ENCODE data around the gene MROH8.

MROH8 gene

GRCh38 chr20:37178839-37179682 is at the start of gene MROH8, which contains the start of gene RPN2:
Gene MROH8 (minus strand): TSS chr20:37179548.
Gene RPN2 (plus strand): TSS chr20:37179330. CDS start chr20:37179357, 27 bp downstream.
- DNase-seq (ENCODE audit: low spot score), result peak; percentile 91

DNA sequence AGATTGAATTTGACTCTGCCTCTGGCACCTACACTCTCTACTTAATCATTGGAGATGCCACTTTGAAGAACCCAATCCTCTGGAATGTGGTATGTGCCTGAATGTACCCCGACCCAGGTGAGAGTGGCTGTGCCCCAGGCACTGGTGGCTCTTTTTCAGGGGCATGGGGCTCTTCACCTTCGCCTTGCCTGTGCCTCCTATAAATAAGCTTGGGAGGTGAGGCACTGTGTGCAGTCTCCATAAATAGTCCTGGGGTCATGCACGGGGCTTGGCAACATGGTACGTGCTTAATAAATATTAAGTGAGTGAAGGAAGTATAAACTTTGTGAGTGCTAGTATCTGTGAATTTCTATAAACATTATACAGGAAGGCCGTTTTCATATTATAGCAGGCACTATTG is 49.3 kb upstream of the MROH8 start:
- DNase-seq (ENCODE audit: low spot score), result no peak

- no peak for DNase-seq (ENCODE audit: low spot score)
Observed at GRCh38 chr20:37228082-37228481, 48.7 kb upstream of the MROH8 start.

- no peak for DNase-seq (ENCODE audit: low spot score)
Observed at GRCh38 chr20:37226889-37227288, 47.5 kb upstream of the MROH8 start.

GRCh38 chr20:37225146-37225545 is 45.8 kb upstream of the MROH8 start:
- no peak for DNase-seq (ENCODE audit: low spot score)

DNA sequence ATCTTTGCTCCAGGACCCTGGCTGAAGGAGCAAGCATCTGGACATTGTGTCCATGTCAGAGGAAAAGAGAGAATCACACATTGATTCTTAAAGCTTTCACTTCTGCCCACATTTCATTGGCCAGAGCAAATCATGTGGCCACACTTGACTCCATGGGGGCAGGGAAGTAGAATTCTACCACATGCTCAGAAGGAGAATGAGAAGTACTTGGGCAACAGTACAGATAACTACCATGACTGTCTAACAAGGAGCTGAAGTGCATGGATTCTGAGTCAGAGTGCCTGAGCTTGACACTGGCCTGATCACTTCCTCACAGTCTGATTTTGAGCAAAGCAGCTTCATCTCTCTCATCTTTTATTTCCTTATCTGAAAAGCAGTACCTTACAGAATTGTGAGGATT is 43.7 kb upstream of the MROH8 start:
- DNase-seq (ENCODE audit: low spot score), result peak; percentile 55

- DNase-seq (ENCODE audit: low spot score), result no peak
Observed at GRCh38 chr20:37222086-37222485, 42.7 kb upstream of the MROH8 start.

DNA sequence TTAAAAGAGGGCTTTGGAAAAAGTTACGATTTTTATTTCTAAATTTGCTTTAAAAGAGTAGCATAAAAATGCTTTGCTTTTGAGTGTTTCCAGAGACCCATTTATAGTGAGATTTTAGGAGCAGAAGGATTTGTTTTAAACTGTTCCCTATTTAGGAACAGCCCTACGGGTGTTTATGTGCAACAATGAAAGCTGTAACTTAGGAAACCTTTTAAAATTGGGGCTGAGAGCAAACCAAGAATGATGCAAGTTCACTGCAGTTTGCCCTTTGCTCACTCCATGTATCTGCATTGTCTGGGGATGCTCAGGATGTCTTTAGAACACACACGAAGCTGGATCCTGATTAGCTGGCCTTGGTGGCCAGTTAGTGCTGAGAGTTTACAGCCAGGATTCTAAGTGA is 41.4 kb upstream of the MROH8 start:
- DNase-seq (ENCODE audit: low spot score), result no peak

DNA sequence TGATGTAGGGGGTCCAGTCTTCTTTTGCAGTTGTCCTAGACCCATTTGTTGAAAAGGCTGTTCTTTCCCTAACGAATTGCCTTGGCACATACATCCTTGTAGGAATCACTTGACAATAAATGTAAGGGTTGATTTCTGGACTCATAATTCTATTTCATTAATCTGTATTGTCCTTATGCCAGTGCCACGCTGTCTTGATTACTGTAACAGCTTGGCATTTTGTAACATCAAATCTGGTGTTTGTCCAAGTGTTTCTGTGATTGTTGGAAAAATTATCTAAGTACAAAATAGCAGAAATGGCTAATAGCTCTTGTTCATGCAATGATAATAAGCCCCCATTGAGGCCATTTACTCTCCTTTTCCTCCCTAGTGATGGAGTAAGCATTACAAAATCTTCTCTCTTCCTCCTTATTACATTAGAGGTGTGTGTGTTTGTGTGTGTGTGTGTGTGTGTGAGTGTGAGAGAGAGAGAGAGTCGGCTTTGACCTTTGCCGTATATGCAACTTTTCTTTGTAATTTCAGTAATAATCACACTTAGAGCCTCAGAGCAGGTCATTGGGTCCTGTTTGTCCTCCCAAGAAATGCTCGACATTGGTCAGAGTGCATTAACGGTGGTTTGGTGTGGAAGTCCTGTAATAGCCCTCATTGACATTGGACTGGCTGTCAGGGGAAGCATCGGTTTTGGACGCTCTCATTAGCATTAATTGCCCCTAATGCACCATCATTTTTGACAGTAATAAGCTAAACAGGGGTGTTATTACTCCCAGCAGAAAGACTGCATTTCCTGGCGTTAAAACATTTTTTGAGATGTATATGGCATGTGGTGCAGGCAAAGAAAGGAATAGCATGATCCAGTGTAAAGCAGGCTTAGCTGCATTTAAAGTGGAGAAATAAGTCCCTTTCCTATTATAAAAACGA is 40.7 kb upstream of the MROH8 start:
- no peak for DNase-seq (ENCODE audit: low spot score)

GRCh38 chr20:37218976-37219375 is 39.6 kb upstream of the MROH8 start:
- no peak for DNase-seq (ENCODE audit: low spot score)

DNA sequence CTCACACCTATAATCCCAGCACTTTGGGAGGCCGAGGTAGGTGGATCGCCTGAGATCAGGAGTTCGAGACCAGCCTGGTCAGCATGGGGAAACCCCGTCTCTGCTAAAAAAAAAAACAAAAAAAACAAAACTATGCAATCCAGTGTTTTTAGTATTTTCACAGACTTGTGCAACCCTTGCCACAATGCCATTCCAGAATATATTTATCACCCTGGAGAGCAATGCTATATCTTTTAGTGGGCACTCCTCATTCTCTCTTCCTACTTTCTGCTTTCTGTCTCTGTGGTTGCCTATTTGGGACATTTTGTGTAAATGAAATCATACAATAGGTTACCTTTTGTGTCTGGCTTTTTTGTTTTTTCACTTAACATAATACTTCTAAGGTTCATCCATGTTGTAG is 39.1 kb upstream of the MROH8 start:
- DNase-seq (ENCODE audit: low spot score), result no peak

DNA sequence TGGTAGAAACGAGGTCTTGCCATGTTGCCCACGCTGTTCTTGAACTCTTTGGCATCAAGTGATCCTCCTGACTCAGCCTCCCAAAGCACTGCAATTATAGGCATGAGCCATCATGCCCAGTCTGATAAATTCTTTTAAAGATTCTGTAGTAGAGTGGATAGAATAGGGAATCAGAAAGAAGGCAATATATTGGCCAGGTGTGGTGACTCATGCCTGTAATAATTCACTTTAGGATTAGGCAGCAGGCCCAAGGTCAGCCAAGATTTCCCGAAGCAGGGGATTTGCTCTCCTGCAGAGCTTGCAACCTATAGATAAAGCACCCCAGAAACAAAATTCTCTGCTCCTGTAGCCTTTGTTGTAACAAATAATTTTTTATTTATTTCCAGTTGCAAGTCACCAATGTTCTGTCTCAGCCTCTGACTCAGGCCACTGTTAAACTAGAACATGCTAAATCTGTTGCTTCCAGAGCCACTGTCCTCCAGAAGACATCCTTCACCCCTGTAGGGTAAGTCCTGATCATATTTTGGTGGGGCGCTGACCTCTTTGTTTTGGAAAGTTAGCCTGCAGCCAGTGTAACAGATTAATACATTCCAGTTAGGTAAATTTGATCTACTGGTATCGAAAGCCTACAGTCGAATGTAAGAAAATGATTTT is 30.4 kb upstream of the MROH8 start:
- no peak for DNase-seq (ENCODE audit: low spot score)

GRCh38 chr20:37209193-37209592 is 29.8 kb upstream of the MROH8 start:
- no peak for DNase-seq (ENCODE audit: low spot score)

GRCh38 chr20:37207171-37207570 is 27.8 kb upstream of the MROH8 start:
- no peak for DNase-seq (ENCODE audit: low spot score)

DNA sequence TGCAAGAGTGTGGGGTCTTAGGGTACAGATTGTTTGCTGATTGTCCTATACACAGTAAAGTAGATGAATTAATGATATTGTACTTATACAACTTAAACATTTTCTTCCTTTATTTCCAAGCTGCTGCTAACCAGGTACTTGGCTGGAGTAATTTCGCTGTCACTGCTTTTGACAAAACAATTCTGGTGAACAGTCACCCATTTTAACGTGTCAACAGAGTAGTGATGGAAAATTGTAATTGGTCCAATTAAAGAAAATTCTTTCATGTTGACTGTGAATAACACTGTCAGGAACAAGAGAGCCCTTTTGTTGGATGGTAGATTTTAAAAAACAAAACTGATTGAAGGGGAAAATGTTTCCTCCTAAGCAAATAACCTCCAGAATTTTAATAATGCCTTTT is 26.4 kb upstream of the MROH8 start:
- no peak for DNase-seq (ENCODE audit: low spot score)

DNA sequence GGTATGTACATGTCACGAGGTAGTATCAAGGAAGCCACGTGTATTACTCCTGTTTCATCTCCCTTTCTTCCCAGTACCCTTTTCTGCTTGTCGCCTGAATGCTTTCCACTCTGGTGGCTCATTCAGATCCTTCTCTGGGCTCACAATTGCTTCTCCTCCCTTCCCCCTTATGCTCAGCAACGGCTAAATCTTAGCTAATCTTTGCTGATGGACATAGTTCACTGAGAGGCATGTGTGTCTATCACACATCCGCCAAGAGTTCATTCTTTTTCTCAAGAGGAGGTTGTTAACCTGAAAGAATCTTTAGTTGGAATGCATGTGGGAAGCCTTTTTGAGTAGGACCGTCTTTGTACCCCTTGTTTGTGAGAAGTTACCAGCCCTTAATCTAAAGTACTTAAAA is 25.8 kb upstream of the MROH8 start:
- DNase-seq (ENCODE audit: low spot score), result no peak

DNA sequence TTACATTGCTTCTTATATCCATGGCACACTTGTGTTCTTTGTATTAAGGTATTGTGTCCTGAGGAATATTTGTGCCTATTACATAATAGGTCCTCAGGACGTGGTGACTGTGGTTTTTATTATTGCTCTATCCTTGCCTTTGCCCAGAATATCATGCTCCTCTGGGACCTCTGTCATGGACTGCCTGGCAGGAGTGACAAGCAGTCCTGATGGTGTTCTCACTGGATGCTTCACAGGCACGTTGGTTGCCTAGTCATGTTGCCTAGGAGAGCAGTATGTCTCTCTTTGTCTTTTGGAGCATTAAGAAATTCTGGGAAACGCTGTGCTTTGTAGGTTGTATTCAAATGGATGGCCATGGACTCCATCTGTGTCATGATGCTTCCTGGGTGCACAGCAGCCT is 24.7 kb upstream of the MROH8 start:
- no peak for DNase-seq (ENCODE audit: low spot score)

GRCh38 chr20:37202267-37202943 is 23.1 kb upstream of the MROH8 start:
- peak; percentile 97 for DNase-seq (ENCODE audit: low spot score)

DNA sequence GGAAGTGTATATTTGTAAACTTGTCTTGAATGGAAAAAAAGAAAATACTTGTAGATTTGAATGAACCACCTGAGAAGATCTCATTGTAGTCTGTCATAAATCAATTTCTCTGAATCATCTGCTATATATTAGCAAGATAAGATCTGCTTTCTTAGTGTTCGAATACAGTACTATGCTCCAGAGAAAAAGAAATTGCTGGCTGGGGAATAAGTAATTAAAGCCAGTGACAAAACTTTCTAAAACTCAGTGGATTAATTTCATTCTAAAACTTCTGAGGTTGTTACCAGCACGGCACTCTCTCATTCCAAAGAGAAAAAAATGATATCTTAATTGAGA is 22.4 kb upstream of the MROH8 start:
- no peak for DNase-seq (ENCODE audit: low spot score)

- DNase-seq (ENCODE audit: low spot score), result no peak
Observed at GRCh38 chr20:37200926-37201826, 21.8 kb upstream of the MROH8 start.

- DNase-seq (ENCODE audit: low spot score), result no peak
Observed at GRCh38 chr20:37200376-37200775, 21.0 kb upstream of the MROH8 start.
